ENCODE measurements around the gene PRKG1.

DNA sequence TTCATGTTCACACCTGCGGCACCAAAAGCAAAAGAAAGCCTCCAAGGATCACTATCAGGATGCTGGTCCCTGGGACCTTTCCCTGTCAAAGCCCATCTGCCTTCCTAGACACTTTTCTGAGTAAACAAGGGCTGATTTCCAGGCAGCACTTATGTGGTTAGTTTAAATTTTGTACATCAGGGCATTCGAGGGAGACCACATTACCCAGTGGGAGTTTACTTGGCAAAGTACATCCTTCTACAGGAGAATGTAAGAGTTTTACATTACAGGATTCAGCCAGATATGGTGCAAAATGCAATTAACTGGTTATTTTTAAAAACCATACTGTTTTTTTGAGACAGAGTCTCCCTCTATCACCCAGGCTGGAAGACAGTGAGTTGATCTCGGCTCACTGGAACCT is 493.0 kb downstream of the PRKG1 start:
- TF ChIP-seq, protein P1, sequence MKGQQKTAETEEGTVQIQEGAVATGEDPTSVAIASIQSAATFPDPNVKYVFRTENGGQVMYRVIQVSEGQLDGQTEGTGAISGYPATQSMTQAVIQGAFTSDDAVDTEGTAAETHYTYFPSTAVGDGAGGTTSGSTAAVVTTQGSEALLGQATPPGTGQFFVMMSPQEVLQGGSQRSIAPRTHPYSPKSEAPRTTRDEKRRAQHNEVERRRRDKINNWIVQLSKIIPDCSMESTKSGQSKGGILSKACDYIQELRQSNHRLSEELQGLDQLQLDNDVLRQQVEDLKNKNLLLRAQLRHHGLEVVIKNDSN (CRISPR knock-in tag; IDR thresholded peaks at IDR 0.05): no peak
- TF ChIP-seq CTCF (IDR thresholded peaks at IDR 0.05): no peak
- TF ChIP-seq FOXJ3 (CRISPR knock-in tag; IDR thresholded peaks at IDR 0.05; ENCODE audit: borderline replicate concordance): no peak
- TF ChIP-seq ESRRA (CRISPR knock-in tag; IDR thresholded peaks at IDR 0.05; ENCODE audit: borderline replicate concordance): no peak
- TF ChIP-seq, protein P2, sequence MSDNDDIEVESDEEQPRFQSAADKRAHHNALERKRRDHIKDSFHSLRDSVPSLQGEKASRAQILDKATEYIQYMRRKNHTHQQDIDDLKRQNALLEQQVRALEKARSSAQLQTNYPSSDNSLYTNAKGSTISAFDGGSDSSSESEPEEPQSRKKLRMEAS (CRISPR knock-in tag; IDR thresholded peaks at IDR 0.05): no peak
- no peak for TF ChIP-seq TEAD4 (CRISPR knock-in tag; IDR thresholded peaks at IDR 0.05)
- no peak for TF ChIP-seq E2F4 (CRISPR knock-in tag; IDR thresholded peaks at IDR 0.05; ENCODE audit: borderline replicate concordance, low read depth)
- no peak for TF ChIP-seq ZNF121 (CRISPR knock-in tag; IDR thresholded peaks at IDR 0.05)
- TF ChIP-seq ELF4 (CRISPR knock-in tag; IDR thresholded peaks at IDR 0.05; ENCODE audit: low read depth): no peak
- no peak for TF ChIP-seq E2F1 (CRISPR knock-in tag; IDR thresholded peaks at IDR 0.05)
- TF ChIP-seq EMX1 (CRISPR knock-in tag; IDR thresholded peaks at IDR 0.05): no peak
- TF ChIP-seq CREB1 (CRISPR knock-in tag; IDR thresholded peaks at IDR 0.05): no peak
- TF ChIP-seq, protein P3, sequence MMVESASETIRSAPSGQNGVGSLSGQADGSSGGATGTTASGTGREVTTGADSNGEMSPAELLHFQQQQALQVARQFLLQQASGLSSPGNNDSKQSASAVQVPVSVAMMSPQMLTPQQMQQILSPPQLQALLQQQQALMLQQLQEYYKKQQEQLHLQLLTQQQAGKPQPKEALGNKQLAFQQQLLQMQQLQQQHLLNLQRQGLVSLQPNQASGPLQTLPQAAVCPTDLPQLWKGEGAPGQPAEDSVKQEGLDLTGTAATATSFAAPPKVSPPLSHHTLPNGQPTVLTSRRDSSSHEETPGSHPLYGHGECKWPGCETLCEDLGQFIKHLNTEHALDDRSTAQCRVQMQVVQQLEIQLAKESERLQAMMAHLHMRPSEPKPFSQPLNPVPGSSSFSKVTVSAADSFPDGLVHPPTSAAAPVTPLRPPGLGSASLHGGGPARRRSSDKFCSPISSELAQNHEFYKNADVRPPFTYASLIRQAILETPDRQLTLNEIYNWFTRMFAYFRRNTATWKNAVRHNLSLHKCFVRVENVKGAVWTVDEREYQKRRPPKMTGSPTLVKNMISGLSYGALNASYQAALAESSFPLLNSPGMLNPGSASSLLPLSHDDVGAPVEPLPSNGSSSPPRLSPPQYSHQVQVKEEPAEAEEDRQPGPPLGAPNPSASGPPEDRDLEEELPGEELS (CRISPR knock-in tag; IDR thresholded peaks at IDR 0.05): no peak
- no peak for TF ChIP-seq NFYB (CRISPR knock-in tag; conservative IDR thresholded peaks at IDR 0.05; ENCODE audit: low read depth)

Data from WTC11 (cell line).